Keratinocyte (primary cell): Measurements from ENCODE around the gene SPATS2L.

Experiments
- EZH2 ChIP-seq: IDR thresholded peaks from one replicate; pipeline ENCODE4 v1.6.1; 2012; ENCODE audit warnings: inconsistent platforms, mild to moderate bottlenecking, low read length, moderate library complexity
- TF ChIP-seq, protein P1 (sequence below), 3 experiments: IDR thresholded peaks in 1 of 3; conservative IDR thresholded peaks in 1 of 3; optimal IDR thresholded peaks in 1 of 3; 2 replicates in 2 of 3; 3 replicates in 1 of 3; pipeline versions ENCODE3 to v1.5.1; 2011; ENCODE audit warnings: low read length in 3 of 3, mild to moderate bottlenecking in 3 of 3, moderate library complexity in 2 of 3, control low read depth in 1 of 3, inconsistent platforms in 1 of 3; ENCODE audit not compliant: insufficient read depth in 2 of 3; ENCODE audit errors: extremely low read depth in 1 of 3

DNA sequence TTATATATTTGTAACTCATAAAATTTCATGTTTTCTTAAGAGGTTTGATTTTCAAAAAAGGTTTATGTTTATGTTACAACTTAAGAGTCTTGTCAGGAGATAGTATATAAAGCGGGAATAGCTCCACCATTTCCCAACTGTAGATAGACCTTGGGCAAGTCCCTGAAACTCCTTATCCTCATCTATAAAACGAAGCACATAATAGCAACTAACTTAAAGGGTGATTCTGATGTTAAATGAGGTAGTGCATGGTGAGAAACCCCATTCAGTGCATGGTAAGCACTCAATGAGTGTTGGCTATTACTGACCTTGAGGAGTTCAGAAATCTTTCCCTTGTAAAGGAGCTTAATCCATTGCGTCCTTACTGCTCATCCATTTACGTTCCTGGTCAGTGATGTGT, 169.3 kb downstream of the SPATS2L start:
- TF ChIP-seq EZH2: no peak
- TF ChIP-seq, protein P1, sequence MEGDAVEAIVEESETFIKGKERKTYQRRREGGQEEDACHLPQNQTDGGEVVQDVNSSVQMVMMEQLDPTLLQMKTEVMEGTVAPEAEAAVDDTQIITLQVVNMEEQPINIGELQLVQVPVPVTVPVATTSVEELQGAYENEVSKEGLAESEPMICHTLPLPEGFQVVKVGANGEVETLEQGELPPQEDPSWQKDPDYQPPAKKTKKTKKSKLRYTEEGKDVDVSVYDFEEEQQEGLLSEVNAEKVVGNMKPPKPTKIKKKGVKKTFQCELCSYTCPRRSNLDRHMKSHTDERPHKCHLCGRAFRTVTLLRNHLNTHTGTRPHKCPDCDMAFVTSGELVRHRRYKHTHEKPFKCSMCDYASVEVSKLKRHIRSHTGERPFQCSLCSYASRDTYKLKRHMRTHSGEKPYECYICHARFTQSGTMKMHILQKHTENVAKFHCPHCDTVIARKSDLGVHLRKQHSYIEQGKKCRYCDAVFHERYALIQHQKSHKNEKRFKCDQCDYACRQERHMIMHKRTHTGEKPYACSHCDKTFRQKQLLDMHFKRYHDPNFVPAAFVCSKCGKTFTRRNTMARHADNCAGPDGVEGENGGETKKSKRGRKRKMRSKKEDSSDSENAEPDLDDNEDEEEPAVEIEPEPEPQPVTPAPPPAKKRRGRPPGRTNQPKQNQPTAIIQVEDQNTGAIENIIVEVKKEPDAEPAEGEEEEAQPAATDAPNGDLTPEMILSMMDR (optimal IDR thresholded peaks at IDR 0.05 in 1 of 3, IDR thresholded peaks at IDR 0.05 in 1 of 3, conservative IDR thresholded peaks at IDR 0.05 in 1 of 3; ENCODE audit: extremely low read depth in 1 of 3, insufficient read depth in 2 of 3, low read length in 3 of 3): no peak
